Nucleus accumbens (tissue), 56 donors: ENCODE data around the gene METAP2.

Experiments used
- DNase-seq, 56 donors: peaks; one replicate each; lab custom pipeline; 2025; lab: John Stamatoyannopoulos, UW

Gene METAP2

DNA sequence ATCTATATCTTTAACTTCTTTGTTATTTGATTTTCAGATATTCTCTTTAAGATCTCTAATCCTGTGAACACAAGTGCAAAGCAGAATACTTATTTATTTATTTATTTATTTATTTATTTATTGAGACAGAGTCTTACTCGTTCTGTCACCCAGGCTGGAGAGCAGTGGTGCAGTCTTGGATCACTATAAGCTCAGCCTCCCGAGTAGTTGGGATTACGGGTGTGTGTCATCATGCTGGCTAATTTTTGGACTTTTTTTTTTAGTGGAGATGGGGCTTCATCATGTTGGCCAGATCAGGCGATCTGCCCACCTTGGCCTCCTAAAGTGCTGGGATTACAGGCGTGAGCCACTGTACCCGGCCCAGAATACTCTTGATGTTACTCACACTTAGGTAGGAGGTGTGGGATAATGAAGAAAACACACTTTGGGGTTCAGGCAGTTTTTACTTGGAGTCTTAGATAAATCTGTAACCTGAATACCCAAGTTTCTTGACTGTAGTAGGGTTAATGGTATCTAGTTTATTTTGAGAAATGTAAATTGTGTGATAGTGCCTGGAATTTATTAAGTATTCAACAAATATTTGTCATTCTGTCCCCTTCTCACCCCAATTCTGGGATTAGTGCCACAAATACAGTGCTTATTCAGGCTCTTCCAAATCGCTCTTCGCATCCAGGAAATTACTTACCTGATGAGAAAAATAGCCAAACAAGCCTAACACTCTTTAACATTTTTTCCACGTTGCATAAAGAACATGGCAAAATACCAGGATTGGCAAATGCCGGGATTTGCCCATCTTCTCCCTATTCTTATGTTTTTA, 33.0 kb downstream of the METAP2 start:
- no peak for DNase-seq

DNA sequence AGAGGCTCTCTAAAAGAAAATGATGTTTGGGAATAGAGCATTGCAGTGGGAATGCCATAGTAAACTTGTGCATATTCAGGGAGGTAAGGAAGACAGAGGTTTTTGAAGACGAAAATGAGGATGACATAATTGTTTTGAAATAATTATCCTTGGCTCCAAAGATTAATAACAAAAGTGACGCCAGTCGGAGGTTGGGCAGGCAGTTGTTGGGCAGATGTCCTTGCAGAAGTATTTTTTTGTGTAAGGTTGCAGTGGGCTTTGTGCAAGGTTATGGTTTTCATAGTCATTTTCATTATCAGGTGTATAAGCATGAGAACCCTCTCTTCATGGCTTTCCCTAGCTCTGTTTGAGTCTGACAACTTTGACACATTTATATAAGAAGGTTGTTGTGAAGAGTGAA, 35.3 kb downstream of the METAP2 start:
- no peak for DNase-seq

DNA sequence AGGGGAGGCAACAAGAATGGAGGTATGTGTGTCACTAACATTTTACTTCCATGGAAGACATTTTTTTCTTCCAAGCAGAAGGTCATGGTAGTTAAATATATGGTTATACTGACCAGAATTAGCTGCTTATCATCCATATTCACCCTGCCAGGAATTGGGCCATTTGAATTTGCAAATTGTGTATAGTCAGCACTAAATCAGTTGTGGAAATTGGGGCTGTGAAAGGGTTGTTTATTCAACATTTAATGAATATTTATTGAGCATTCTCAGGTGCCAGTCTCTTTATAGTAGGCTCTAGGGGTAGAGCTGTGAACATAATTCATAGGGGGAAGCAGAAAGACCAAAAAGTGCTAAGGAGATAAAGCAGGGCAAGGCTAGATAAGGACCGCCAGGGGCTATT, 38.0 kb downstream of the METAP2 start:
- DNase-seq: no peak

DNA sequence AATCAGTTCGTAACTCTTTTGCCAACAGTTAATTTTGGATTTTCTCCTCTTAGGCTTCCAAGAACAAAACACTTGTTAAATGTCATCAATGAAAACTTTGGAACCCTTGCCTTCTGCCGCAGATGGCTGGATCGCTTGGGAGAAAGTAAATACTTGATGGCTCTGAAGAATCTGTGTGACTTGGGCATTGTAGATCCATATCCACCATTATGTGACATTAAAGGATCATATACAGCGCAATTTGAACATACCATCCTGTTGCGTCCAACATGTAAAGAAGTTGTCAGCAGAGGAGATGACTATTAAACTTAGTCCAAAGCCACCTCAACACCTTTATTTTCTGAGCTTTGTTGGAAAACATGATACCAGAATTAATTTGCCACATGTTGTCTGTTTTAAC, 39.6 kb downstream of the METAP2 start:
- DNase-seq: no peak

DNA sequence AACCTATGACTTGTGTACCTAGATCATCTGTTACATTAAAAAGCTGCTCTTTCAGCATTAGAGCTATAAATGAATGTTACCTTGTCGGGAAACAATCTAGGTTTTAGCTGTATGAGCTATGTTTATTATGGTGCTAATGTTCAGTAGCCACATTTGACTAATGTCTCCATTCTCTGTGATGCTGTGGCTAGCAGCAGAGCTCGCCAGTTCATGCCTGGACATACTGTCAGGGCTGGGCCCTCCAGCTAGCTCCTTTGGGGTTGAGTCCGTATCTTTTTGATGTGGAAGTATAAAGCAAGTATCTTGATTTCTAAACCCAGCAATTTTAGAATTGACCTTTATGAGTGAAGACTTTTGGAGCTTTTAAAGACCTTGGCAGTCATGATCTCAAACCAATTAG, 41.2 kb downstream of the METAP2 start:
- DNase-seq: no peak

DNA sequence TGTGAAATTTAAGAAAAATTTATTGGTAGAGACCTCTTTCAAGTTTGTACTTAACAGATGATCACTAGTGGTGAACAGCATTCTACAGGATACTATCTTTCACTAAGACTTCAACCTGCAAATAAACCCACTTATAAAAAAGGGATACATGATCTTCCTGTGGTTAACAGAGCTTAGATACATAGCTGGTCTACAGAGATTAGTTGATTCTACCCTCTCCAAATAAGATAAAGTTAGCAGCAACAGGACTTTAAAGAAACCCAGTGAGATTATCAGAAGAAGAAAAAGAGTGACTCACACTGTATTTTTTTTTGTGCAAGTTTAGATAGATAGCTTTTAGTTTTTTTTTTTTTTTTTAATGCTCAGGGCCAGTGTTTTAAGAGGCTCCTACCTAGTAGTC, 42.8 kb downstream of the METAP2 start:
- DNase-seq: no peak

DNA sequence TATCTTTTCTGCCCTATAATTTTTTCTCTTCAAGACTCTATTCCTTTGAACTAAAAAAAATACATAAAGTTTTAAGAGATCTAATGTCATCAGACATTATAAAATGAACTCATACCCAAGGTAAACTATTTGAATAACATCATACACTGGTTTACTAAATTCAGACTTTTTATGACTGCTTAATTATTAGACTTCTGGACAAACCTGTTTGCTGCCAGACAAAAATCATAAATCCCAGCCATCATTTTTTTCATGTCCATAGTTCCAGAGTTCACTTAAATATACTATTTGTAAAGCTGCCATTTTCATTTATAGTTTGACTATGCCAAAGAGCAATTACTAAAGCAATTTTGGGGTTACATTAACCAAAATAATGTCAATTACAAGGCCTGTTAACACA, 43.3 kb downstream of the METAP2 start:
- DNase-seq: no peak

DNA sequence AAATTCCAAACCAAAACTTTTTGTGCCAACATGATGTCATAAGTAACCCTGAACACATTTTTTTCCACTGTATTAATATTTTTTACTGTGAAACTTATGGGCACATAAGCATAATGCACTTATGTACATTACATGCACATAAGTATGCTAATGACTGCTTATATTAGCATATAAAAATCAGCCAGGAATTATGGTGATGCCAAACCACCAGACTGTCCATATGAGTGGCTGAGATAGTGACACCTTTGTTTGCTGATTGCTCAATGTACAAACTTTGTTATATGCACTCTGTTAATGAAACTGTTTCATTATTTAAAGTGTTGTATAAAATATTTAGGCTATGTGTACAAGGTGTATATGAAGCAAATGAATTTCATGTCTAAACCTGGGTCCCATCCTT, 45.0 kb downstream of the METAP2 start:
- no peak for DNase-seq

DNA sequence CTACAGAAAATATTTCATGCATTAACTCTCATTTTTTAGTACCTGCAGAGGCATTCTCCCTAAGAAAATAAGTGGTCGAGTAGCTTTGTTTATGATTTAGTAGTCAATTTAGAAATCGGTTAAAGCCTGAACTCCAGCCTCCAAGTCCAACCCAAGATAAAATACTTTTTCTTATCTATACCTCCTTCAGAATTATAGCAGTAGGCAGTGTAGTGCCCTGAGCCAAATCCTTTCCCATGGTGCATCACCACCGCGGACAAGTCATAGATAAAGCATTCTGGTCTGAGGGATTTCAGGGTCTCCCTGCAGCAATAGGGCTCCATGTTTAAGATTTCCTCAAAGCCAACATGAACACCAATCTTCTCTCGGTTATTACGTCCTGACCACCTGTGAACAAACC, 46.9 kb downstream of the METAP2 start:
- no peak for DNase-seq

DNA sequence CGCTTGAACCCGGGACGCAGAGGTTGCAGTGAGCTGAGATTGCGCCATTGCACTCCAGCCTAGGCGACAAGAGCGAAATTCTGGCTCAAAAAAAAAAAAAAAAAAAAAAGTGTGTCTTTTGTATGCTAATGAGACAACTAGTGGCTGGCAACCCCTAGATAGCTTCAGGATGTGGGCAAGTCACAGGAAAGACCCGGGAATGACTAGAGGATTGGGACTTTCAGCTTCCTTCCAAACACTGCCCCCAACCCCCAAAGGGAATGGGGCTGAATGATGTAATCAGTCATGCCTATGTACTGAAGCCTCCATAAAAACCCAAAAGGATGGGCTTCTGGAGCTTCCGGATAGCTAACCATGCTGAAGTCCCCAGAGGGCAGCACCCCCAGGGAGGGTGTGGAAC, 48.7 kb downstream of the METAP2 start:
- DNase-seq: no peak

DNA sequence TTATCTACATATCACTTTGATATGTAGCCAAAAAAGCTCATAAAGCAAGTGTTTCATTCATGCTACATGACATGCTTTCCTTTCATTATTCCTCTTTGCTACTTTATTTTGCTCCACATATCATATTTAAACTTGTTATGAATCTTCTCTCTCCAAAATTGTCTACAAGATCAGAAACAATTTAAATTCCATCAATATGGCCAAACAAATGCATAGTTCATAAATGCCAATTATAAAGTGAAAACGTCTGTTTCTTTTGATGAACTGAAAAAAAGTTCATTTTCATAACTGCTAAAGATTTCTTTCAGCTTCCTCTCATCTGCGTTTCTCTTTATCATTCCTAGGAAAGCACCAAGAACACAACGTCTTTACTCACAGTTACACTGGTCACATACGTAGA, 54.5 kb downstream of the METAP2 start:
- no peak for DNase-seq

DNA sequence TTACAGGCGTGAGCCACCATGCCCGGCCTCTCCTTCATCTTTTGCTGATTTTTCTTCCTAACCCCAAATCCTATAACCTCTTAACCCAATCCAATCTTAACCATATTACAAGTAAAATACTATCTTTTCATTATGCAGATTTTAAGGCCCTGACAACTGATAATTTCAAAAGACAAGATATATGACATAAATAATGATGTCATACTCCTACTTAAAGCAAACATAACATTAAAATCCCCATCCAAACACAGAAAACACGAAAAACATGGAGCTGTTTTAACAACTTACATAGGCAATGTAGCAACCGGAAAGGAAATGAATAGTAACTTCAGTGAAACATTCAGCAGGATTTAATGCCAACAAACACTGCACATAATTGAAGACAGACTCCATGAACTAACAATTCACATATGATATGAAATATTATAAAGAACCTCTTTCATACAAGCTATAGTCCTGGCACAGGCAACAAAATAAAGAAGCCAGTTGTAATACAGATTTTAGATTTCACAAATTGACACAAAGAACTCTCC, 55.8 kb downstream of the METAP2 start:
- no peak for DNase-seq

DNA sequence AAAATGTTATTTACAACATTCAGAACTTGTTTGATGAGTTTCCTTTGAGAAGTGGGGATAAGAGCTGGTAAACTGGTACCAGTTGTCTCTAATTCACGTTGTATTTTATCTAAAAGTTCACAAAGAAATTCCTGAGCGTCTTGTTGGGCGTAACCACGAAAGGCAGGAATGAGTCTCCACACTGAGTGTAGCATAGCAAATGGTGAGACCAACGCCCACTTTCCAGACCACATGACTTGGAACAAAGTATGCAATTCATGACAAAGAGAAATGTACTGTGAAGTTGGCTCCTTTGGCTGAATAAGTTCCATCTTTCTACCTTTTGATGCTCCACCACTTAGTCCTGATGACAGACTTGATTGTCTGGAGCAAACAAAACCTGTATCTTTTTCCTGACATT, 58.9 kb downstream of the METAP2 start:
- no peak for DNase-seq

DNA sequence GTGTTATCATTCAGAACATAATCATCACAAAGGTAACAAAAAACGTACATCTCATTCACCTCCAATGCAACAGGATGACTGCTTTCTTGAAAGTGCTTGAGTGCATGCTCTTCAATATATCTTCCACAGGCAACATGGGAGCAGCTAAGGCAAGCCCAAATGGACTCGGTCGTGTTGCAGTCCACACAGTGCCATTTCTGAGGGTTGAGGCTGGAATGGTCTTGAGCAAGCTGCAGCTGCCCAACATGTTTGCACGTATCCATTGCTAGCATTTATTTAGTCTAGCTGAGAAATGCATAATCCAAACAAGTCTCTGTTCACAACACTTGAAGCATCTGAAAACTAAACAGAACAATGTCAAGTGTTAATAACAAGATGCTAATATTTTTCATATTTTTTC, 60.0 kb downstream of the METAP2 start:
- no peak for DNase-seq

DNA sequence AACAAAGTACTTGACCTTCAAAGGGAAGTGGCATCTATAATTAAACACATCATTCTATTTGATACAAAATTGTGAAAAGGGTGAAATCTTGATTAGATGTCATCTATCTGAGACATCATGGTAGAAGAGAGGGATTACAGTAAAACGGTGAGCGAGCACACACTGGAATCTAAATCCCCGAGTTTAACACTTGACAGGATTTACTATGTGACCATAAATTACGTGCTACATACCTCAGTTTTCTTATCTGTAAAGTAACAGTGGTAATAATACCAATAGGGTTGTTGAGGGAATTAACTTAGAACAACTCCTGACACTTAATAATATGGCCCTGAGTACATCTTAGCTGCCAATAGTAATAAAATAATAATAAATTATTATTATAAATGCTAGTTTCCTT, 64.1 kb downstream of the METAP2 start:
- DNase-seq: no peak

DNA sequence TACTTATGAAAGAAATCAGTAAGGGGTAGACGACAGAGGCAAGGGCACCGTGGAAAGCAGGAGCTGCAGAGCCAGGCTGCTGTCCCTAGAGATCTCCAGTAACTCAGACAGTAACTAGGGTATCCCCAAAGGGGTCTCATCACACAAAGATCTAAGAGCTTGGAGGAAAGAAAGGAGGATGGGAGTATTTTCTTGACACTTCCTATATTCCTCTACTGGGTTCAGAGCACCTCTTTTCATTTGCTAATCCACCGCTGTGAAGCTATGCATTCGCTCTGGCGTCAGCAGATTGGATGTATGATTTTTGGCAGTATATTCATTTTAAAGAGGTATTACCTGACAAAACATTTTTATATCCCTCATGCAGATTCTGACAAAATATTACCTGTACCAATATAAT, 64.7 kb downstream of the METAP2 start:
- DNase-seq: no peak

DNA sequence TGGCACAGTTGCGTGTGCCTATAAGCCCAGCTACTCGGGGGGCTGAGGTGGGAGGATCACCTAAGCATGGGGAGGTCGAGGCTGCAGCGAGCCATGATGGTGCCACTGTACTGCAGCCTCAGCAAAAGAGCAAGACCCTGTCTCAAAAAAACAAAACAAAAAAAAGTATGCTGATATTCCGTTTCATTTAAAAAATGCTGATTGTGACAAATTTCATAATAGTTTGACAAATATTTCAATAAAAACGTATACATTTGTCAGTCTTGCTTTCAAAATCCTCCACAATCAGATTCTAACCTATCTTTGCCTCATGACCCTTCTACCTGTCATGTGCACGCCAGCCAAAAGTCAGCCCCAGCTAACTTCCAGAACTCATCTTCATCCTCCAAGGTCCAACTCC, 67.5 kb downstream of the METAP2 start:
- no peak for DNase-seq

DNA sequence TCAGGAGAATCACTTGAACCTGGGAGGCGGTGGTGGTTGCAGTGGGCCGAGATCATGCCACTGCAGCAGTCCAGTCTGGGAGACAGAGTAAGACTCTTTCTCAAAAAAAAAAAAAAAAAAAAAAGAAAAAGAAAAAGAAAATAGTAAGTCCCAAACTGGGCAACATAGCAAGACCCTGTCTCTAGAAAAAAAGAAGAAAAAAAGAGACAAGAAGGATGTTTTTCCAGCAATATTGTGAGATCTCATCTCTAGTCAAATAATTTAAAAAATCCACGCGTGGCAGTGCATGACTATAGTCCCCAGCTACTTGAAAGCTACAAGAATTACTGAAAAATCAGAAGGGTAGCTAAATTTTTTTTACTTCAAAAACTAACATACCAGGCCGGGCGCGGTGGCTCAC, 69.4 kb downstream of the METAP2 start:
- no peak for DNase-seq

DNA sequence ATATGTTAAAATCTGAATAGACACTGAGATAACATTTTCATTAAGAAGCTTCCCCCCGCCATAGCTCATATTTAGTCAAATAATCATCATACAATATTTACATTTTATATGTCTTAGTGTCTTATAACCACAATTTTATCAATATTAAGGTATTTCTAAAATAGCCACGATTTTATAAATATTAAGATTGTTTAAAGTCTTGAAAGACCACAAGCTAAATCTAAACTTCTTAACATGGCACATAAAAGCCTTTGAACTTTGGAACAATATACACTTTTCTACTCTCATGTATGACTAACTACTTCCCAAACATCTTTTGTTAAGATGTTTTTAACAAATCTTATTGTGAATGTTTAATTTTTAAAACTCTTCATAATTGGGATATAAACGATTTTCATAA, 70.8 kb downstream of the METAP2 start:
- no peak for DNase-seq

DNA sequence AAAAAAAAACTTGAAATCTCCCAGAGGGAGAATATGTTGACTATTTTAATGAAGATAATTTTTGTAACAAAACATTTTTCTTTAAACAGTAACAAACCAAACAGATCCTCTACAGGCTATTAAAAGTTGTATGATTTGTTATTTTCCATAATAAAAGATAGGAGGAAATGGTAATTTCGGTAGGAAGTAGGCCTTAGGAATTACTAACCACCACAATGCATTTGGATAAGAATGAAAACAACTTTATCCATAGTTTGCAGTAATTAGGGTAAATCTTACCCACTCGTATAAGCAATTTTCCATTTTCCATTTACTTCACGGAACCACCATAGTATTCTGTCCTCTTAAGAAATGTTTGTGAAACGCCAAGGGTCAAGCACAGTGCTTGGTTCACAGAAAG, 71.4 kb downstream of the METAP2 start:
- DNase-seq: no peak

DNA sequence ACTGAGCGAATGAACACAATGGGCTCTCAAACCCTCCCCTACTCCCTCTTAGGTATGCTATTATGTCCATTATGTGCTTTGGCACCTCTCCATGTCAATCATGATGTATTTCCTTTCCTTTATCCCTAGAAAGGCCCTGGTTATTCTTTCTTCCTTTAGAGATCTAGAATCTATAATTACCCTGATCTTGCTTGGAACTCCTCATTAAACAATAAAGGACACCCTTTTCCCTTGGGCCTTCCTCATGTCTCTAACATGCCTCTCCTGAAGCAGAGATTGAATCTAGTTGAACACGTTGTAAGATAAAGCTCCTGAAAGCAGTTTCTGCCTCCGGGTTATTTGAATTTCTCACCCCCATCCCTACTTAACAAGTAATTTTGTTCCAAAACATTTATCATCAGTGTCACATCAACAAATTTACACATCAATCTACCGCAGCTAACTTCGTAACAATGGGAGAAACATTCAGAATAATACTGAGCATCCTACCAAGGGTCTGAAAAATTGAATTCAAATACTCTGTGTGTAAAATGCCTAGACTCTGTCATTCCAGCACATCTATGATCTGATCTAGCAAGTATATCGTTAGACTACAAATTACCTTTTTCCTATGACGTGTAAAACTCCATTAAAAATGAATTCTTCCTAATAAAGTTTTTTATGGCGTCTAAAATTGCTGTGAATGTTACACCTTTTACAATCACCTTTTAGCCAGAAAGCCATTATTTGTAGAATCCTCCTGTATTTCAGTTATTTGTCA, 72.0 kb downstream of the METAP2 start:
- no peak for DNase-seq

DNA sequence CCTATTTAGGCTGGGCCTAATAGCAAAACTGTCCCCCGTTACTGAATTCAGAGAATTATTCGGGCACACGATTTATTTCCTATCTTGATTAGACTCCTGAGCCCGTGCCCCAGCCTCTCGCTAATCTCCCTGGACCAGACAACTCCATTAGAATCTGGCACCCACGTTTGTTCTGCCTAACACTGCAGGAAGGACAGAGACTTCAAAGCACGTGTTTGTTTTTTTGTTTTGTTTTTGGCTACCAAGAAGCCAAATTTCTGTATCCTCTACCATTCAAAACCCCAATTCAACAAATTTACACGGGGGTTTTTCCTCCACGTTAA, 72.5 kb downstream of the METAP2 start:
- no peak for DNase-seq
